HG03039 (cell line): ENCODE measurements around the gene CTAGE9.

Experiments used
- ATAC-seq: cut with Tn5 transposase; IDR thresholded peaks from one replicate; pipeline ENCODE4 v1.9.1; 2021; ENCODE audit warnings: mild to moderate bottlenecking, moderate library complexity; ENCODE audit not compliant: unreplicated experiment

Gene CTAGE9

DNA sequence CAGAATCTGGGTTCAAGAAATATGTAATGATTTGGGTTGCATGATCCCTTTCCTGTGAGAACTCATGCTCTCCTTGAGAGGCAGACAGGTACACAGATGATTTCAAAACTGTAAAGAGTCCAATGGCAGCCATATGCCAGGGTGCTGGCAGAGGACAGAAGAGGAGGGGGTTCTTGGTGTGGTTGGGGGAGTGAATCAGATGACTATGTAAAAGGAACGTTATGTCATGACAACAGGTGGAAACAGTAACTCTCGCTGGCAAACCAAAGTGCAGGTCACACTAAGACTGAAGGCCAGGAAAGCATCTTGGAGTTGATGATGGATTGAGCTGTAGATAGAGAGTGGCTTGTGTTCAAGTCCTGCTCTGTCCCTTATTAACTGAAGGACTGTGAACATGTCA is 29.9 kb downstream of the CTAGE9 start:
- no peak for ATAC-seq

- no peak for ATAC-seq
Measured at GRCh38 chr6:131678442-131678841, 32.4 kb downstream of the CTAGE9 start.

GRCh38 chr6:131673184-131673583 is 37.6 kb downstream of the CTAGE9 start:
- no peak for ATAC-seq

DNA sequence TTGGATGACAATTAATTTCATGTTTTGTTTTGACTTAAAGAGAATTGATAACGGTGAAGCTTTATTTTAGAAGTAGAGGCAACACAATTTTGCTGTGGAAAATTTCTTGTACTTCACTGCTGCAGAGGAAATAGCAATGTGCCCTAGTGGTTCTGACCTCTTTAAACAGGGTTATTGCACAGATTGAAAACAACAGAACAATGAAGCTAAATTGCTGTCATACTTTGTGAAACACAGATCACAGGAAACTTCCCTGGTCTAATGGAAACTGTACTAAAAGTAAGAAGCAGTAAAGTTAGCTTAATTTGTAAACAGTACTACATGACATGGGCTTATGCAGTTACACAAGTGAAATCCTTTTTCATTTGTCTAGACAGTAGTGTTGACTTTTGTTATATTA is 40.9 kb downstream of the CTAGE9 start:
- ATAC-seq, result no peak

DNA sequence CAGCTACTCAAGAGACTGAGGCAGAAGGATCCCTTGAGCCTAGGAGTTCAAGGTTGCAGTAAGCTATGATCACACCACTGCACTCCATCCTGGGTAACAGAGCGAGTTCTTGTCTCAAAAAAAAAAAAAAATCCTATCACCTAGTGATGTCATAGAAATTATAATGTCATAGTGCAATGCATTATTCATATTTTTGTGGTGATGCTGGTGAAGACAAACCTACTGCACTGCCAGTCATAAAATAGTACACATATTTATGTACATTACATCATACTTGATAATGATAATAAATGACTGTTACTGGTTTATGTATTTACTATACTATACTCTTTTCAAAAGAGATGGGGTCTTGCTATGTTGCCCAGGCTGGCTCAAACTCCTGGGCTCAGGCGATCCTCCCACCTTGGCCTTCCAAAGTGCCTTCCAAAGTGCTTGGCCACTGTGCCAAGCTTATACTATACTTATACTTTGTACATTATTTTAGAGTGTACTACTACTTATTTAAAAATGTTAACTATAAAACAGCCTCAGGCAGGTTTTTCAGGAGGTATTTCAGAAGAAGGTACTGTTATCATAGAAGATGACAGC is 47.1 kb downstream of the CTAGE9 start:
- no peak for ATAC-seq

DNA sequence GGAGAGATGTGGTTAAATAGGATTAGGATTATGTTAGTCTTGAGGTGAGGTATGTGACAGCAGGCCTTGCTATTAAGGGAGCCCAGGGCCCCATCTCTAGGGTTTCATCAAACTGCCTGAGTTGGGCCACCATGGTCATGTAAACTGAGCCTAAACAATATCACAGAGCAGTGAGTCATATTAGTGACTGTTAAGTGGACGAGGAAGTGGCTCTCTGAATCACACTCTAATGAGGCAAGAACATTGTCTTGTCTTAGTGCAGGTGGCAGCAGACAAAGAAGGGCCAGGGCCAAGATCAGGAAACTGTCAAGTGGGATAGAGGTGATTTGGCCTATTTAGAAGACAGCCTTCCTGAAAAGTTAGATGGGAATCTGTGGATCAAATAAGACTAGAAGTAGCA is 50.6 kb downstream of the CTAGE9 start:
- no peak for ATAC-seq
